ENCODE results near the gene GRIPAP1. TPM values are rescaled to one million over a fixed set of nuclear protein-coding genes. Genes with fewer than 3 reads are reported as not detected.
"Not testable (repeated sequence)": the region's sequence is repeated elsewhere in the genome, so short reads cannot be mapped to it uniquely, and the experiment has no call there.

GRIPAP1 gene
- total RNA-seq, 4 donors from 2014 or later: 24.7 to 36.4 (median 33.7) TPM

GRCh38 chrX:48989483-48989882 lies 12.6 kb downstream of the GRIPAP1 start:
- no peak overlapping the region for H3K27ac ChIP-seq (replicated peaks in 1 of 4)
- 74% methylated on average over 4 of the region's 4 CpGs for WGBS
- intact Hi-C loops (cut with DNase I): no loop called here

GRCh38 chrX:48983896-48984295 lies 18.2 kb downstream of the GRIPAP1 start:
- Histone ChIP-seq H3K4me1 (no peaks in the 10 kb centered on the region), H3K27ac (replicated peaks in 1 of 4) (no peak overlapping the region), H3K9me3 (no peaks in the 10 kb centered on the region), H3K36me3 (peaks cover 0 to 73% (median 49%) of the 10 kb centered on the region in 4 donors), H3K27me3 (no peaks in the 10 kb centered on the region), H3K4me3 (no peak overlapping the region)
- intact Hi-C loops (cut with DNase I): no loop called here
- WGBS: 82% methylated on average over 3 of the region's 3 CpGs
- TF ChIP-seq EP300 (IDR thresholded peaks at IDR 0.05) (no peak), CTCF (IDR thresholded peaks at IDR 0.05) (no peak), POLR2AphosphoS5 (IDR thresholded peaks at IDR 0.05) (no peak), POLR2A (IDR thresholded peaks at IDR 0.05; ENCODE audit: low read depth) (no peak)
- DNase-seq (ENCODE audit: extremely low spot score): no peak

More at GRCh38 chrX:48989483-48989882, 12.6 kb downstream of the GRIPAP1 start:
- no peaks in the 10 kb centered on the region for H3K9me3 ChIP-seq
- no peaks in the 10 kb centered on the region for H3K27me3 ChIP-seq
- peaks cover 0 to 72% (median 43%) of the 10 kb centered on the region in 4 donors for H3K36me3 ChIP-seq
- no peaks in the 10 kb centered on the region for H3K4me1 ChIP-seq
- TF ChIP-seq POLR2A (IDR thresholded peaks at IDR 0.05; ENCODE audit: low read depth): no peak
- peak in 1 of 2 donors; percentile 5 for TF ChIP-seq POLR2AphosphoS5 (IDR thresholded peaks at IDR 0.05)
- TF ChIP-seq CTCF (IDR thresholded peaks at IDR 0.05): no peak
- no peak for DNase-seq (ENCODE audit: extremely low spot score)
- no peak overlapping the region for H3K4me3 ChIP-seq

GRCh38 chrX:48983081-48983480 lies 19.0 kb downstream of the GRIPAP1 start:
- H3K27ac ChIP-seq (replicated peaks in 1 of 4): no peak overlapping the region
- DNase-seq (ENCODE audit: extremely low spot score): no peak
- 85% methylated on average over 17 of the region's 17 CpGs for WGBS
- H3K4me3 ChIP-seq: no peak overlapping the region
- H3K36me3 ChIP-seq: peaks cover 0 to 73% (median 52%) of the 10 kb centered on the region in 4 donors
- intact Hi-C loops (cut with DNase I): no loop called here
- TF ChIP-seq EP300 (IDR thresholded peaks at IDR 0.05) (no peak), POLR2AphosphoS5 (IDR thresholded peaks at IDR 0.05) (no peak), POLR2A (IDR thresholded peaks at IDR 0.05; ENCODE audit: low read depth) (no peak), CTCF (IDR thresholded peaks at IDR 0.05) (no peak)
- H3K4me1 ChIP-seq: no peaks in the 10 kb centered on the region
- no peaks in the 10 kb centered on the region for H3K9me3 ChIP-seq
- no peaks in the 10 kb centered on the region for H3K27me3 ChIP-seq

- no peak for DNase-seq (ENCODE audit: extremely low spot score)
- 80% methylated on average over 9 of the region's 10 CpGs for WGBS
- Histone ChIP-seq H3K36me3 (peaks cover 4 to 86% (median 63%) of the 10 kb centered on the region in 4 donors), H3K27me3 (no peaks in the 10 kb centered on the region), H3K27ac (replicated peaks in 1 of 4) (no peak overlapping the region), H3K4me3 (no peak overlapping the region), H3K4me1 (no peaks in the 10 kb centered on the region), H3K9me3 (no peaks in the 10 kb centered on the region)
- intact Hi-C loops (cut with DNase I): no loop called here
- no peak for TF ChIP-seq POLR2A (IDR thresholded peaks at IDR 0.05; ENCODE audit: low read depth)
- no peak for TF ChIP-seq EP300 (IDR thresholded peaks at IDR 0.05)
- no peak for TF ChIP-seq POLR2AphosphoS5 (IDR thresholded peaks at IDR 0.05)
- TF ChIP-seq CTCF (IDR thresholded peaks at IDR 0.05): no peak
Observed at GRCh38 chrX:48981178-48981577, 20.9 kb downstream of the GRIPAP1 start.

- 79% methylated on average over 10 of the region's 10 CpGs for WGBS
- DNase-seq (ENCODE audit: extremely low spot score); H3K4me3 ChIP-seq; H3K27me3 ChIP-seq; H3K9me3 ChIP-seq; H3K27ac ChIP-seq (replicated peaks in 1 of 4); intact Hi-C loops (cut with DNase I); H3K4me1 ChIP-seq: not testable (repeated sequence)
- peaks cover 4 to 91% (median 67%) of the 10 kb centered on the region in 4 donors for H3K36me3 ChIP-seq
Observed at GRCh38 chrX:48980341-48980740, 21.7 kb downstream of the GRIPAP1 start.
